ENCODE results near the gene EMC9.

The EMC9 gene

DNA sequence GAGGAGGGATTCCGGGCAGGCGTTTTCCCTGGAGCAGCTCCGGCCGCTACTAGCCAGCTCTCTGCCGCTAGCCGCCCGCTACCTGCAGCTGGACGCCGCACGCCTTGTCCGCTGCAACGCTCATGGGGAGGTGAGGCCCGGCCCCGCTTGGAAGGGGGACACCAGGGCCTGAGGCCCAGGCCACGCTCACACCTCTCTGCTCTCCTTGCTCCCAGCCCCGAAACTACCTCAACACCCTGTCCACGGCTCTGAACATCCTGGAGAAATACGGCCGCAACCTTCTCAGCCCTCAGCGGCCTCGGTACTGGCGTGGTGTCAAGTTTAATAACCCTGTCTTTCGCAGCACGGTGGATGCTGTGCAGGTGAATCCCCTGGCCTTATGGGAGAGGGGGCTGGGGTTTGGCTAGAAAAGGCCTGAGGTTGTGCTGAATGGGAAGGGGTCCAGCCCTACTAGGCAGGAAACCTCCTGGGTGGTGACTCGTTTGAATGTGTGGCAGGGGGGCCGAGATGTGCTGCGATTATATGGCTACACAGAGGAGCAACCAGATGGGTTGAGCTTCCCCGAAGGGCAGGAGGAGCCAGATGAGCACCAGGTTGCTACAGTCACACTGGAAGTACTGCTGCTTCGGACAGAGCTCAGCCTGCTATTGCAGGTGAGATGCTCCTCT is 6.5 kb upstream of the EMC9 start:
- DNase-seq, result no peak

DNA sequence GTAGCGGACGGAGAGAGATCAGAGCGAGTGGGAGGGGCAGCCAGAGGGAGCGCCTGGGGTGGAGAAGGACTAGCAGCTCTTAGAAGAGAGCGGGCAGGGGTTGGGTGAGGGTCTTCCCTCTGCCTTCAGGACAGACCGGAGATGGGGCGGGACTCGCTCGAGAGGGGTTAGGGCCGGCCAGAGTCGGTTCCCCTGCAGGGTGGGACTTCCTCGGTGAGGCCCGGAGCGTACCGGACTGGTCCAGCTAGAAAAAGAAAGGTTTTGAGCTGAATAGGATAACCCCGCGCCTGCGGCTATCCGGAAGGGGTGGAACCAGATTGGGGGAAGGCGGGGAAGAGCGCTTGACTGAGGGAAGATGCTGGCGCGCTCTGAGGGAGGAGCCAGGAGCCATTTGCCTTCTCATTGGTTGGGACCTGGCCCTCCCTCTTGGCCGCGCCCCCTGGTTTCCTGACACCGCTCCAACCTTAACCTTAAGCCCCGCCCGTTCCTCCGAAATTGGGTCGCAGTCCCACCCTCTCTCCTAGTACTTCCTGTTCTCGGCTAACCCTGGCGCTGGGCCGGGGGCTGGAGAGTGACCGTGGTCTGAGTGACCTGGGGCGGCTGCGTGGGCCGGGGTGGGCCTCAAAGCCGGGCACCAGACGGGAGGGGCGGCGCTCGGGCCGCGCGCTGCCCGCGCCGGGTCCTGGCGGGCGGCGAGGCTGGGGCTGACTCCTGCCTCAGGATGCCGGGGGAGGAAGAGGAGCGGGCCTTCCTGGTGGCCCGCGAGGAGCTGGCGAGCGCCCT is 5.8 kb upstream of the EMC9 start, which contains the start of gene RNF31:
Gene RNF31 (plus strand): TSS at position 521 of the 783 bp plus-strand sequence. CDS start 201 bp downstream, at position 722.
- peak; percentile 94 to 95 for DNase-seq

DNA sequence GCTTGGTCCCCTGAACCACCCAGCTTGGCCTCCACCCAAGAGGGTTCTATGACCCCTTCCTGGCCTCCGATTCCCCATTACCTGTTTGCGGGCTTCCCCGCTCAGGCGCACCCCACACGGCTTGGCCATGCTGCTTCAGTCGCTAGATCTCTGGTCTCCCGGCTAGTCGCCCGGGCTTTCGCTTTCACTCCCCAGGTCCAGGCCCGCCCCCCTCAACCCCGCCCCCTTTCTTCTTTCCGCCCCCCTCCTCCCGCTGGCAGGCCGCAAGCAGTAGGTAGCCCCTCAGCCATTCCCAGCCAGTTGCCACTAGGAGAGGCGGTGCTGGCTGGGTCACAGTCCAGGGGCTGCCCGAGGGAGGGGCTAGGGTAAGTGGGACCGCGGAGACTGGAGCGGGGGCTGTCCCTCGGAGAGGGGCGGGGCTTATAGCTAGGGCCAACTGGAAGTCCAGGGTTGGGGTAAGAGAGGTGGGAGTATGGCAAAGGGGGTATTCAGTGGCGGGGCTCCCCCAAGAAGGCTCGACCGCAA is 5.1 kb upstream of the EMC9 start, which contains the start of gene PSME2:
Gene PSME2 (minus strand): TSS at position 158 of the 525 bp plus-strand sequence. CDS start 29 bp downstream, at position 129.
- peak; percentile 93 to 95 for DNase-seq

DNA sequence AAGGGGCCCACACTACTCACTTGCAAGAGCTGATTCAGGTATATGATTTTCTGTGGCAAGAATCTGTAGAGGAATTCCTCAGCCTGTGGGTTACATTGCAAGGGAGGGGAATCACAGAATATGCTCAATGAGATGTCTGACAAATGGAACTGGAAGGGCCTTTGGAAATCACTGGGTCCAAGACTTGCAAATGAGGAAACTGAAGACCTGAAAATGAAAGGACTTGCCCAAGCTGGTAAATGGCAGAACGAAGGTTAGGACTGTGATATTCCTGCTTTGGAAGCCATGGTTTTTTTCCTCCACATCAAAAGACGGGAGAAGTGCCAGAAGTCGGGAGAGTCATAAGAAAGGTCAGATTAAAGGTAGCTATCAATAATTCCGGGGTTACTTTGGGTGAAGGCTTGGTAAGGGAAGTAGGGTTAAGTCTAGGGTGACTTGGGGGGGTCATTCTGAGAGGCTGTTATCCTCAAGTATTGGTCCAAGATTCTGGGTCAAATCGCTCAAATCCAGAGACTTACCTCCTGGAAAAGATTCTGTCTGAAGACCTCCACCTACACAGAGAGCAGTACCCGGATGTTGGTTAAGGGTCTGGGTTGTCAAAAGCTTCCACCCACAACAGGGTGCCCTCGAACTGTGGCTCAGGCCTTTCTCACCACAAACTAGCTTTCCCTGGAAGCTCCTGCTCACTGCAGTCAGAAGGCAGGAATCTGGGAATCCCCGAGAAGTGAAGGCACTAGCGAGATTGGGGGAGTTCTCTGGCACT is 4.5 kb upstream of the EMC9 start:
- DNase-seq, result no peak

DNA sequence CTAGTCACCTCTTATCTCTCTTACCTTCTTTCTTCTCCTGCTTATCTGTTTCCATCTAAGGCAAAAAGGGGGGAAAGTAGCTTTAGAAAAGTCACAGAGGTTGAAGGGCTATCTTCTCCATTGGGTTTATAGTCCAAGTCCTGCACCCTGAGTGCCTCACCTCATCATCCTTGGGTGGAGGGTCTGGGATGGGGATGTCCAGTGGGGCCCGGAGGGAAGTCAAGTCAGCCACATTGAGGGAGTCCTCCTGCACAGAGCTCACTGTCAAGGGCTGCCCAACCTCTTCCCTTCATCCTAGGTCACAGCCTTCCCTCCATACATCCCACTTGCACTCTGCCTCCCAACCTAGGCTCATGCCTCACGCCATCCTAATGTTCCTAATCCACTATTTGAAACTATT is 3.8 kb upstream of the EMC9 start:
- no peak for DNase-seq

DNA sequence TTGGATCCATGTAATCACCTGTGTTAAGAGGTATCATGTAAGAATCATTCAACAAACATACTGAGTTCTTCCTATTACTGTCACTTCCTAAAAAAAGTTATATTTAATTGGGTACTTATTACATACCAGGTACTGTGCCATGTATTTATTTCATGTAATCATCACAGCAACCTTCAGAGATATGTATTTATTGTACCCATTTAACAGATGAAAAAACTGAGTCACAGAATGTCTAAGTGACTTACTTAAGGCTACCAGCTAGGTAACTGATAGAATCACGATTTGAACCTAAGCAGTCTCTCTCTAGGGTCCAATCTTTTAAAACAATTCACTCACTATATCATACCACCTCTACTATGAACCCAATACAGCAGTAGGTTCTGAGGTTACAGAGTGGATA is 3.1 kb upstream of the EMC9 start:
- DNase-seq, result no peak

DNA sequence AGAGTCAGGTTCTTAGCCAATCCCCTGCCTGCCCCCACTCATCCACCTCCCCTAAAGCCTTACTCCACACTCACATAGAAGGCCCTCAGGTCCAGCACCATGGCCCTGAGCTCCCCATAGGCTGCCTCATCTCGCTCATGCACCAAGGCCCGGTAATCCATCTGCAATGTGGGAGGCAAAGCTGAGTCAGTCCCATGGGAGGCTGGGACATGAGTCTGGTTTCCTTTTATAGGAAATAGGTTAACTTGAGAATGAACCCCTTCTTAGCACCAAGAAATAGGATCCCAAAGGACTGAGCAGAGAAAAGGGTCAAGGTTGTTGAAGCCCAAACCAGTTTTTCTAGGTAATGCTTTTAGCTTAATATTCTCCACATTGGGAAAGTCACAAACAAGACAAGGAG is 2.1 kb upstream of the EMC9 start:
- DNase-seq, result no peak

DNA sequence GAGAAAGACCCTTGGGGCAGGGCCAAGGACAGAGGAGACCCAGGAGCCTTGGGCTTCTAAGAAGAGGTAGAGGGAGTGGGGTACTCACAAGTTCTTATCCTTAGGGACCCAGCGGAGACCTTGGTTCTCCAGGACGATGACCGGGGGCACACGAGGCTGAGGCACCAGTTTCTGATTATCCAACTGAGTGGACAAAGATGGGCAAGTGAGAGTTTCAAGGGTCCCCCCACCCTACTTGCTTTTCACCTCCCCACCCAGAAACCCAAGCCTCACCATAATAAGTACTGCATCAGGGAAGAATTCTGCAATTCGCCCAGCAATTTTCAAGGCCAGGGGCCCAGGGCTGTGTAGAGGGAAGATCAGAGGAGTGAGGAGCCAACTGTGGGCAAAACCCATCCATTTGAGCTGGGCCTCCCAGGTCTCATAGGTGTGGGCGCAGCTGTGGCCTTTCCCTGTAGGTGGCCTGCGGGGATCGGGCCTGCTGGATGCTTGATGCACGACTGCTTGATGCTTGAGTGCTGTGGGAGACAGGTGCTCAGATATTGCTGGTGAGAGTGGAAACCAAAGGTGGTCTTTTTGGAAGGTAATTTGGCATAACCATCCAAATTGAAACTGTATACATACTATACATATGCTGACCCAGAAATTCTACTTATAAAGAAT is 2.0 kb downstream of the EMC9 start:
- DNase-seq, result no peak

DNA sequence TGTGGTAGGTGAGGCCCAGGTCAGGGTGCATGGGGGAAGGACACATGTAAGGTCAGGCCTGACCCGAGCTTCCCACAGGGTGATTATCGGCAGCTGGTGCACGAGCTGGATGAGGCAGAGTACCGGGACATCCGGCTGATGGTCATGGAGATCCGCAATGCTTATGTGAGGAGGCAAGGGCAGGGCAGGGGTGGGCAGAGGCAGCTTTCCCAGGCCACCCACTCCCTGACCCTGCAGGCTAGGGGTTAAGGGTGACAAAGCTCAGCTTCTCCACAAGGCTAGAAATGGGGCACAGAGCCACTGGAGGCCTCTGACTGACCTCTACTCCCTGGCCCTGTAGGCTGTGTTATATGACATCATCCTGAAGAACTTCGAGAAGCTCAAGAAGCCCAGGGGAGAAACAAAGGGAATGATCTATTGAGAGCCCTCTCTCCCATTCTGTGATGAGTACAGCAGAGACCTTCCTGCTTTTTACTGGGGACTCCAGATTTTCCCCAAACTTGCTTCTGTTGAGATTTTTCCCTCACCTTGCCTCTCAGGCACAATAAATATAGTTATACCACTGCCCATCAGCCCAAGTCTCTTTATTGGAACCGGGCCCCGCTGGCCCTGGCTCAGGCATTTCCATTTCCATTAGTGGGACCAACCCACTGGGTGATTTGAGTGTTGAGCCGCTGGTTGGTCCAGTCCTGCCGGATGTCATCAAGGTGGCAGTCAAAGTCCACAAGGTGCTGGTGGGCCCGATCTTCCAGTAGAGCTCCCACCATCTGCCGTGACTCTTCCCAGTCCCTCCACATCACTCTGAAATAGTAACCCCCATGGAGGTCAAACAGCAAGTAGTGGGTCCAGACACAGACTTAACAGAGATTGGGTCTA is 2.8 kb downstream of the EMC9 start:
- DNase-seq, result no peak

DNA sequence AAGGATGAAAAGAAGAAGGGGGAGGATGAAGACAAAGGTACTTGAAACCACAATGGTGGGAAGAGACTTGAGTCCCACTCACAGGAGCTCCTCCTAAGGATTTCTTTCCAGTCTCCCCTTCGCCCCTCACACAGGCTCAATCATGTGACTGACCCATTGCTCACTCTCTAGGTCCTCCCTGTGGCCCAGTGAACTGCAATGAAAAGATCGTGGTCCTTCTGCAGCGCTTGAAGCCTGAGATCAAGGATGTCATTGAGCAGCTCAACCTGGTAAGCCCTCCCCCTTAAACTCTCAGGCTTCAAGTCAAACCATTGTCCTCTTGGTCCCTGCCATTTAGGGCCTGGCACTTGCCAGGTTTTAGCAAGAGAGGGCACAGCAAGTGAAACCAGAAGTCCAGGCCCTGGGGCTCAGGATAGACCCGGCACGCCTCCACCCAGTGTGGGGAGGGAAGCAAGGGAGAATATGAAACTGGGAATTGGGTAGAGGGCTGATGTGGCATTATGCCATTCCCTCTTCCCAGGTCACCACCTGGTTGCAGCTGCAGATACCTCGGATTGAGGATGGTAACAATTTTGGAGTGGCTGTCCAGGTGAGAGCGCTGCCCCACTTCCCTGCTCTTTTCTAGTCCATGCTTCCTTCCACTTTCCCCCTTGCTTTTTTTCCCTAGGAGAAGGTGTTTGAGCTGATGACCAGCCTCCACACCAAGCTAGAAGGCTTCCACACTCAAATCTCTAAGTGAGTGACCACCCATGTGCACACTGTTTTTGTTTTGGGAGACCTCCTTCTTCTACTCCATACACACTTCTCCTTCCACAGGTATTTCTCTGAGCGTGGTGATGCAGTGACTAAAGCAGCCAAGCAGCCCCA is 3.6 kb downstream of the EMC9 start:
- DNase-seq, result no peak

DNA sequence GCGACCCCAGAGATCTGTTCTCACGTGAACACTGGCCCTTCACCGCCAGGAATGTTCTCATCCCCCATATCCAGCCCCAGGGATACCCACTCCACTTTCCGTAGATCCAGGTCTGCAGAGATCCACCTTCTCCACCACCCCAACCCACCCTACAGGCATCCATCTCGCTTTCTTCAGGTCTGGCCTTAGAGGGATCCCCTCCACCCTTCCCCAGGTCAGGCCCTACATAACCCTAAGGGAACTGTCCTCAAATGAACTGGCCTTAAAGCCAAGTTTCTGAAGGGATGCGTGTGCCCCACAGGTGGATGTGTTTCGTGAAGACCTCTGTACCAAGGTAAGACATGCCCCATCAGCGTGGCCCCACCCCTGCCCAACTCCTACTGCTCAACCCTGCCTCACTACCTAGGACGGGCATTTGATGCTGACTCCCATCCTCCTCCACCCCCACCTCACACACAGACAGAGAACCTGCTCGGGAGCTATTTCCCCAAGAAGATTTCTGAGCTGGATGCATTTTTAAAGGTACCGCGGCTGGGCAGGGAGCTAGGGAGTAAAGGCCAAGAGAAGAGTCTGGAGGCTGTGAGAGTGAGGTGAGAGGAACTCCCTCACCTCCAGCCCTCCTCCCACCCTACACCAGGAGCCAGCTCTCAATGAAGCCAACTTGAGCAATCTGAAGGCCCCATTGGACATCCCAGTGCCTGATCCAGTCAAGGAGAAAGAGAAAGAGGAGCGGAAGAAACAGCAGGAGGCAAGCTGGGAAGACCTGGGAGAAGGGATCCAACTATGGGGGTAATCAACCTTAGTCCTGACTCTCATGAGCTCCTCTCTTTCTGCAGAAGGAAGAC is 4.5 kb downstream of the EMC9 start:
- DNase-seq, result no peak

DNA sequence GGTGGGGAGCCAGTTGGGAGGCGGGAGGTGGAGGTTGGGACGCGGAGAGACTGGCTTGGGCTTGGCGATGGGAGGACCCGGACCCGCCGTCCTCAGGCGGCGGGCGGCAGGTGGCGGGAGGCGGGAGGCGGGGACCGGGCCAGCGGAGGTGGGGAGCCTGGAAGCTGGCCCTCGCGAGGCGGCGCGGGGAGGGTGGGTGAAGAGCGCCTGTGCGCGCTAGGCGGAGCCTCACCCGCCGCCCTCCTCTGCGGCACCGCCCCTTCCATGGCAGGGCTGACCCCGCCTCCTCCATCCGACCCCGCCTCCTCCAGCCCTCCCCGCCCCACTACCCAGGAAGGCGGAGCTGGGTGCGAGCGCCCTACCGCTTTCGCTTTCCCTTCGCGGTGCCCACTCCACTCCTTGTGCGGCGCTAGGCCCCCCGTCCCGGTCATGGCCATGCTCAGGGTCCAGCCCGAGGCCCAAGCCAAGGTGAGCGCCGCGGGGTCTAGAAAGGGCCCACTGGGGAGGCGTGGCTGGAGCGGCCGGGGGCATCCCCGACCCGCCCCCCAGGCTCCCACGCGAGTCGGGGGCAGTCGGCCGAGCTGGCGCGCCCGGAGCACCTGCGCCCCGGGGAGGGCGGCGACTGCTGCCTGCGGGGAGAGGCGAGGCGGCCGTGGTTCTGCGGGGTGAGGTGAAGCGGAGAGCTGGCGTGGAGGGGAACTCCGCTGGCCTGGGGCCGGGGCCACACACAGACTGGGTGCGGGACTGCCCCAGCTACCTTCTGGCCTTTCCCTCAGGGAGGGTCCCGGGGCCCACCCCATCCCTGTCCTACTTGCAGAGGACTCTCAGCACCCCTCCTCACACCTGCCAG is 5.3 kb downstream of the EMC9 start, which contains the start of gene PSME1:
Gene PSME1 (plus strand): TSS at position 361 of the 850 bp plus-strand sequence. CDS start 69 bp downstream, at position 430.
- DNase-seq, result peak; percentile 86 to 93

DNA sequence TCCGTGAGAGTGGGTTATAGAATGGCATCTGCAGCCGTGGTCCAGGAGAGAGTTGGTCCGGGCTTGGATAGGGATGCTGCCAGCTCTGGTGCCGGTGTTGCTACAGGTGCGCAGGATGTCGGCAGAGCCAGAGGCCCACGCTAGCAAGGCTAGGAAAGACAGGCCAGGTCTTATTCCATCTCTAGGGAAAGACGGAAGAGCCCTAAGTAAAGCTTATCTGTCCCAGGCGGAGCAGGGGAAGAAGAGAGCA is 5.9 kb downstream of the EMC9 start:
- no peak for DNase-seq

DNA sequence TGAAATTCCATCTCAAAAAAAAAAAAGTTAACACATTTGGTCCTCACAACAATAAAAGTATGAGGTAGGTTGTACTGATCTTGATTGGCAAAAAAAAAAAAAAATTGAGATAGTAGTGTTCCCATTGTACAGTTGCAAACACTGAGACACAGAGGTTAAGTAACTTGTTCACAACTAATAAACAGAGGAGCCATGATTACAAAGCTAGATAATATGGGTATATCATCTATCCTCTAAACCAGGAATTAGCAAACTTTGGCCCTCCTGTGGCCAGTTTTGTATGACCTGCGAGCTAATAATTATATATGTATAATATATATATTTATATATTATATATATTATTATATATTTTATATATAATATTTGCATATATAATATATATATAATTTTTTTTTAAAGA is 7.7 kb downstream of the EMC9 start:
- DNase-seq, result no peak

DNA sequence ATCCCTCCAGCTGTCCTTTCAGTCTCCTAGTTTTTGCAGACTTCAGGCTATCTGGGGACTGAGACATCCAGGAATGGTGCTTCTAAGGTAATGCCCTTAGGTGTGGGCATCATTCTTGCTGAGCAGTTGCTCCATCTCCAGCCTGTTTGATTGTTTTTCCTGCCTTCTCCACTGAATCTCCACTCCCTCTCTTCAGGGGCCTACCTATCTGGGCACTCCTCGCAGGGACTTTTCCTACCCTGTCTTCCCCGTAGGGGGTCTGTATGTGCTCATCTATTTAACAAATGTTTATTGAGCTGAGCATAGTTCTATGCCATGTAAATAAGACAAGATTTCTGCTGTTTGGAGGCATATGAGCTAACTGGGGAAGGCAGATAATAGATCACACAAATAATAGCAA is 8.4 kb downstream of the EMC9 start:
- DNase-seq, result no peak

DNA sequence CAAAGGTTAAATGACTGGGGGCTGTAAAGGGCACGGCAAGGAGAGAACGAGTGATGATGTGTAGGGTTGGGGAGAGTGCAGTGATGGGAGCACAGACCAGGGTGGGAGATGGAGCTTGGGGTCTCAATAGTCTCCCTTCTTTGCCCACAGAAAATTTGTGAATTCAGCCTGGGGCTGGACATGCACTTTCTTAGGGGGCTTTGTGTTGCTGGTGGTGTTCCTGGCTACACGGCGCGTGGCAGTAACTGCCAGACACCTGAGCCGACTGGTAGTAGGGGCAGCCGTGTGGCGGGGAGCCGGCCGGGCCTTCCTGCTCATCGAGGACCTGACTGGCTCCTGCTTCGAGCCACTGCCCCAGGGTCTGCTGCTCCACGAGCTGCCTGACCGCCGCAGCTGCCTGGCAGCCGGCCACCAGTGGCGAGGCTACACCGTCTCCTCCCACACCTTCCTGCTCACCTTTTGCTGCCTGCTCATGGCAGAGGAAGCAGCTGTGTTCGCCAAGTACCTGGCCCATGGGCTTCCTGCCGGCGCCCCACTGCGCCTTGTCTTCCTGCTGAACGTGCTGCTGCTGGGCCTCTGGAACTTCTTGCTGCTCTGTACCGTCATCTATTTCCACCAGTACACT is 9.2 kb downstream of the EMC9 start:
- no peak for DNase-seq

DNA sequence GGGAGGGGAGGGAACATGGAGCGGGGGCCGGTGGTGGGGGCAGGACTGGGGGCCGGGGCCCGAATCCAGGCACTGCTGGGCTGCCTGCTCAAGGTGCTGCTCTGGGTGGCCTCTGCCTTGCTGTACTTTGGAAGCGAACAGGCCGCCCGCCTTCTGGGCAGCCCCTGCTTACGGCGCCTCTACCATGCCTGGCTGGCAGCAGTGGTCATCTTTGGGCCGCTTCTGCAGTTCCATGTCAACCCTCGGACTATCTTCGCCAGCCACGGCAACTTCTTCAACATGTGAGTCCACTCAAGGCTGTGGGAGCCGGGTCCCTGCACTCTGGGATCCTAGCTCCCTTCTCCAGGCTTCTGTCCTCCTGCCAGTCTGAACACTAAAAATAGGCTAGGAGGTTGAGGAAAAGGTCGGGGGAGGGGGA is 9.8 kb downstream of the EMC9 start:
- no peak for DNase-seq

Data from NCI-H1930 (cell line).